Body of pancreas (tissue), 4 donors: ENCODE data around the gene NPHP3. TPM values are rescaled to one million over a fixed set of nuclear protein-coding genes. Genes with fewer than 3 reads are reported as not detected.
"Not testable (repeated sequence)": the region's sequence is repeated elsewhere in the genome, so short reads cannot be mapped to it uniquely, and the experiment has no call there.

Experiments used
- ATAC-seq: fragments of 150-250 bp; one replicate; pipeline ENCODE4 v1.9.1; 2016
- DNase-seq, 4 donors: peaks; one replicate each; pipeline ENCODE4 v3.0.0-alpha.2; 2019
- H3K27ac ChIP-seq, 4 donors: fragments of 200-600 bp; sonication (generic); 1 replicate in 3 of 4; 2 replicates in 1 of 4; pipeline versions ENCODE4 v1.5.1 to v1.6.1; 2016 to 2019; ENCODE audit warnings: mild to moderate bottlenecking in 1 of 4, mixed read lengths in 1 of 4, moderate library complexity in 1 of 4
- H3K27me3 ChIP-seq, 2 donors: fragments of 200-600 bp; sonication (generic); one replicate each; pipeline ENCODE4 v1.6.0; 2016; ENCODE audit warnings: mild to moderate bottlenecking in 1 of 2
- H3K36me3 ChIP-seq, 2 donors: fragments of 200-600 bp; sonication (generic); replicated peaks in 1 of 2; 2 replicates each; pipeline ENCODE4 v1.5.1; 2016; ENCODE audit warnings: low read depth in 2 of 2; ENCODE audit not compliant: insufficient read depth in 1 of 2
- H3K4me1 ChIP-seq: fragments of 200-600 bp; sonication (generic); one replicate; pipeline ENCODE4 v1.6.0; 2016
- H3K4me3 ChIP-seq, 2 donors: fragments of 200-600 bp; sonication (generic); 1 replicate in 1 of 2; 2 replicates in 1 of 2; pipeline ENCODE4 v1.5.1; 2016 to 2019
- H3K9me3 ChIP-seq, 3 donors: fragments of 200-600 bp; sonication (generic); 1 replicate in 2 of 3; 2 replicates in 1 of 3; pipeline ENCODE4 v1.5.1; 2016
- POLR2A ChIP-seq, 3 donors: fragments of 450-650 bp; IDR thresholded peaks; one replicate each; pipeline ENCODE4 v1.6.1; 2016; ENCODE audit warnings: antibody characterized with exemption in 3 of 3, mild to moderate bottlenecking in 2 of 3
- WGBS, 2 donors: methylation state at CpG; one replicate each; pipeline ENCODE4 v1.1.5; 2017; 5-methylcytosine and 5-hydroxymethylcytosine counted together
- intact Hi-C: fragments of 100-400 bp; cut with DNase I; formaldehyde crosslinking; loops from one replicate; pipeline ENCODE4 v1.15.1; 2023
- total RNA-seq, 2 donors: library from RNA; depleted of rRNA; stranded (reverse); fragments of >200 nt; gene quantifications; one replicate each; pipeline ENCODE4 v1.1.0, GENCODE V29; 2016
- TF ChIP-seq, protein P1 (sequence below), 7 experiments: fragments of 450-650 bp in 4 of 7; fragments of 200-600 bp in 3 of 7; sonication (generic) in 3 of 7; IDR thresholded peaks; one replicate each; pipeline ENCODE4 v1.5.1; 2016 to 2019; ENCODE audit warnings: antibody characterized with exemption in 7 of 7

NPHP3 gene
- total RNA-seq, 2 donors from 2014 or later: 31.3 to 31.9 TPM

DNA sequence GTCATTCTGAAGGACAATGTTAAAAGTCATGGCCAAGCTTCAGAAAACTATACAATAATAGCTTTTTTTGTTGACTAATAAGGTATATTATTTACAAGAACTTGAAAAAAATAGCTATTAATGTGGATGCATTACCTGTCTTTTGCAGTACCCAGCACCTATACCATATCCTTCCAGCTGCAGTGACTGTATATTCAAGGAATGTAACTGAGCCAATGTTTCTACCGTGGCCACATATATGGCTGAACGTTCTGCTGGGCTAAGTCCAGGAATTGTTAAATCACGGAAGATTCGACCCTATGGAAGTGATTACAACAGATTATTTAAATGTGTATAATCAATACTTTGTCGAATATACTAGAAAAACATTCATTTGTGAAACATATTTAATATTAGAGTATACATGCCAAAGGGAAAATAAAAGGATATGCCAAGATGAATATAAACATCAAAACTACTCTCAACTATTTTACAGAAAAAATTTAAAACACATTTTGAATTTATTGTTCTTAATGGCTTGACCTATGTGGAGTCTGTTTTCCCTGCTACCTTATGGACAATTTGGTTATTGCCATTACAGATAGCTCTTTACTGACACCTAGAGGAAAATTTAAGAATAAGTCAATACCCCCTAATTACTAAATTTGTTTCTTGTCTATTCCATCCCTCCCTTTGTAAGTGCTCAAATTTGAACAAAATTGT is 80.2 kb downstream of the NPHP3 start:
- Histone ChIP-seq H3K9me3 (no peaks in the 10 kb centered on the region), H3K27ac (no peak overlapping the region), H3K4me3 (no peak overlapping the region), H3K36me3 (peaks cover 0 to 4% of the 10 kb centered on the region in 2 donors), H3K27me3 (no peaks in the 10 kb centered on the region), H3K4me1 (no peaks in the 10 kb centered on the region)
- no peak for DNase-seq
- intact Hi-C loops: loop anchor here (5.0 kb wide), 1 partner anchor 105 kb away; no protein-coding TSS in a partner anchor
- ATAC-seq: peak; percentile 60
- TF ChIP-seq, protein P1, sequence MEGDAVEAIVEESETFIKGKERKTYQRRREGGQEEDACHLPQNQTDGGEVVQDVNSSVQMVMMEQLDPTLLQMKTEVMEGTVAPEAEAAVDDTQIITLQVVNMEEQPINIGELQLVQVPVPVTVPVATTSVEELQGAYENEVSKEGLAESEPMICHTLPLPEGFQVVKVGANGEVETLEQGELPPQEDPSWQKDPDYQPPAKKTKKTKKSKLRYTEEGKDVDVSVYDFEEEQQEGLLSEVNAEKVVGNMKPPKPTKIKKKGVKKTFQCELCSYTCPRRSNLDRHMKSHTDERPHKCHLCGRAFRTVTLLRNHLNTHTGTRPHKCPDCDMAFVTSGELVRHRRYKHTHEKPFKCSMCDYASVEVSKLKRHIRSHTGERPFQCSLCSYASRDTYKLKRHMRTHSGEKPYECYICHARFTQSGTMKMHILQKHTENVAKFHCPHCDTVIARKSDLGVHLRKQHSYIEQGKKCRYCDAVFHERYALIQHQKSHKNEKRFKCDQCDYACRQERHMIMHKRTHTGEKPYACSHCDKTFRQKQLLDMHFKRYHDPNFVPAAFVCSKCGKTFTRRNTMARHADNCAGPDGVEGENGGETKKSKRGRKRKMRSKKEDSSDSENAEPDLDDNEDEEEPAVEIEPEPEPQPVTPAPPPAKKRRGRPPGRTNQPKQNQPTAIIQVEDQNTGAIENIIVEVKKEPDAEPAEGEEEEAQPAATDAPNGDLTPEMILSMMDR (IDR thresholded peaks at IDR 0.05): peak; percentile 56 to 91 (median 87)
- TF ChIP-seq POLR2A (IDR thresholded peaks at IDR 0.05): no peak
- 47 to 50% methylated on average over 5 of the region's 5 CpGs for WGBS, 2 donors

DNA sequence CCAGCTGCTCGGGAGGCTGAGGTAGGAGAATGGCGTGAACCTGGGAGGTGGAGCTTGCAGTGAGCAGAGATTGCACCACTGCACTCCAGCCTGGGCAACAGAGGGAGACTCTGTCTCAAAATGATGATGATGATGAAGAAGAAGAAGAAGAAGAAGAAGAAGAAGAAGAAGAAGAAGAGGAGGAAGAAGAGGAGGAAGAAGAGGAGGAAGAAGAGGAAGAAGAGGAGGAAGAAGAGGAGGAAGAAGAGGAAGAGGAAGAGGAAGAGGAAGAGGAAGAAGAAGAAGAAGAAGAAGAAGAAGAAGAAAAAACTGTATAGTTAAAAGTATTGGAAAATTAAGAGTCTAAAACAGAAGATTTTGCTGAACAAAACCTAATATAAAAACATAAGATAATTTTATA is 80.8 kb downstream of the NPHP3 start:
- H3K36me3 ChIP-seq, H3K9me3 ChIP-seq, DNase-seq, H3K27me3 ChIP-seq, ATAC-seq, H3K4me1 ChIP-seq, H3K4me3 ChIP-seq, H3K27ac ChIP-seq: not testable (repeated sequence)
- intact Hi-C loops: loop anchor here (5.0 kb wide), 1 partner anchor 104 kb away; no protein-coding TSS in a partner anchor
- WGBS, 2 donors: 92 to 94% methylated on average over 2 of the region's 2 CpGs

DNA sequence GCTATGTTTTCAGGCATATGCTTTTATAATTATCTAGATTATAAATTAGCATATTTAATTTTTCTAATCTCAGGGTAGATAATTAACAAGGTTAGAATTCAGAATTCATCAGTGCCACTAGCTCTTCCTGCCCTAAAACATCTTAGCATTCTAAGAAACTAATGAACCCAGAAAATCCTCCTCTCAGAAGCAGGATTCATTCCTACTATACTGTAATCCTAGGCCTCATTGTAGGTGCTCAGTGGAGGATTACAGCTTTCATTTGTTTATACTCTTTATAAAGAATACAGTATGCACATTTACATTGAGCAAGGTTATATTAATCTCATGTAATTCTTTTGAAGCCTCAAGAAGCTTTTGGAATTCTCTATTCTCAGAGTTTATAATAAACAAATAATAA is 83.5 kb downstream of the NPHP3 start:
- H3K36me3 ChIP-seq: peaks cover 0 to 4% of the 10 kb centered on the region in 2 donors
- ATAC-seq: no peak
- no peak for TF ChIP-seq POLR2A (IDR thresholded peaks at IDR 0.05)
- TF ChIP-seq, protein P1 (IDR thresholded peaks at IDR 0.05): no peak
- H3K9me3 ChIP-seq: no peaks in the 10 kb centered on the region
- H3K4me3 ChIP-seq: no peak overlapping the region
- H3K27me3 ChIP-seq: no peaks in the 10 kb centered on the region
- intact Hi-C loops: no loop called here
- H3K4me1 ChIP-seq: no peaks in the 10 kb centered on the region
- no peak for DNase-seq
- H3K27ac ChIP-seq: no peak overlapping the region

DNA sequence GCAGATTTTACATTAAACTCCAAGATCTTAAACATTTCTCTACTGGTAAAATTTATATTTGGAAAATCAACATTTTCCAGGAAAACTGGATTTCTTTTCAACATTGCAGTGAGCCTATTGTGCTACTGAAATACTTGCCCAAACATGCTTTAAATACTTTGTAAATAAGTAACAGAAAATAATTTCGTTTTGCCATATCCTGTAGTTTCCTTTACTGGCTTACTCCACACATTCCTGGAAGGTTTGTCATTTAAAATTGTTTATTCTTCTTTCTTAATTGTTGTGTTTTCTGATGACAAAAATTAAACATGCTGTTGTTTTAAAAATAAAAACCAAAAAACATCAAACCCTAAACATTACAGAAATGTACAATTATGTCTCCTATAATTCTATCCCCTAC is 84.6 kb downstream of the NPHP3 start:
- Histone ChIP-seq H3K9me3 (no peaks in the 10 kb centered on the region), H3K4me1 (no peaks in the 10 kb centered on the region), H3K27ac (peak overlapping the region in 1 of 4 donors; percentile 7), H3K36me3 (peaks cover 0 to 4% of the 10 kb centered on the region in 2 donors), H3K4me3 (no peak overlapping the region), H3K27me3 (no peaks in the 10 kb centered on the region)
- 21 to 28% methylated on average over 1 of the region's 1 CpG for WGBS, 2 donors
- intact Hi-C loops: no loop called here
- DNase-seq (no peak), ATAC-seq (no peak)
- TF ChIP-seq, protein P1 (IDR thresholded peaks at IDR 0.05): no peak
- no peak for TF ChIP-seq POLR2A (IDR thresholded peaks at IDR 0.05)

DNA sequence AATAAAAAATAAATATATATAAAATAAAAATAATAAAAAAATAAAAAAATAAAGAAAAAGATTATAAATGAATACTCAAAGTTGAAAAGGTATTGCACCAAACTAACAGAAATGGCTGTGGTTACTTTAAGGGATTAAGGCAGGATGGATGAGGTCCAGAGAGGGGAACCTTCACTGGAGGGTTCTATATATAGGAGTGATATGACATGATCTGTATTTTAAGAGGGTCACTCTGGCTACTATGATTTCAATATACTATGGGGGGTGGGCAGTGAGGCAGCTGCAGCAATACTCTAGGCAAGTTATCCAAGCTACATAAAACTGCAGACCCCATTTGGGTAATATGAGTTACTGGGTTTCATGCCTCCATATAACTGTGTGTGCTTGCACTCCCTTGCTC is 87.2 kb downstream of the NPHP3 start:
- Histone ChIP-seq H3K4me3 (no peak overlapping the region), H3K27ac (no peak overlapping the region), H3K9me3 (no peaks in the 10 kb centered on the region), H3K36me3 (peaks cover 0 to 4% of the 10 kb centered on the region in 2 donors), H3K4me1 (no peaks in the 10 kb centered on the region), H3K27me3 (no peaks in the 10 kb centered on the region)
- ATAC-seq (no peak), DNase-seq (no peak)
- intact Hi-C loops: no loop called here
- no peak for TF ChIP-seq POLR2A (IDR thresholded peaks at IDR 0.05)
- TF ChIP-seq, protein P1 (IDR thresholded peaks at IDR 0.05): no peak

Other genes with a start within 250 kb of the NPHP3 start
- 1 to 10 TPM; 1.3 to 2.0 TPM for gene ACKR4, start 125.1 kb downstream of the NPHP3 start, total RNA-seq
- 10 to 100 TPM; 28.8 to 52.1 TPM for gene ACAD11, start 62.6 kb downstream of the NPHP3 start, total RNA-seq
- 10 to 100 TPM; 85.6 to 99.2 TPM for gene UBA5, start 62.1 kb downstream of the NPHP3 start, total RNA-seq